IPS-18c (cell line): ENCODE measurements around the gene SLC18A2.
"Not testable (repeated sequence)": the region's sequence is repeated elsewhere in the genome, so short reads cannot be mapped to it uniquely, and the experiment has no call there.

Experiments
- H3K4me3 ChIP-seq: 2 replicates; pipeline ENCODE4 v1.7.0; 2013; ENCODE audit warnings: low read depth, mild to moderate bottlenecking, low read length, moderate library complexity; ENCODE audit not compliant: insufficient read depth
- H3K9me3 ChIP-seq: one replicate; pipeline ENCODE4 v1.6.1; 2013; ENCODE audit warnings: mild to moderate bottlenecking, low read length, moderate library complexity; ENCODE audit not compliant: control insufficient read depth, insufficient read depth

Gene SLC18A2

DNA sequence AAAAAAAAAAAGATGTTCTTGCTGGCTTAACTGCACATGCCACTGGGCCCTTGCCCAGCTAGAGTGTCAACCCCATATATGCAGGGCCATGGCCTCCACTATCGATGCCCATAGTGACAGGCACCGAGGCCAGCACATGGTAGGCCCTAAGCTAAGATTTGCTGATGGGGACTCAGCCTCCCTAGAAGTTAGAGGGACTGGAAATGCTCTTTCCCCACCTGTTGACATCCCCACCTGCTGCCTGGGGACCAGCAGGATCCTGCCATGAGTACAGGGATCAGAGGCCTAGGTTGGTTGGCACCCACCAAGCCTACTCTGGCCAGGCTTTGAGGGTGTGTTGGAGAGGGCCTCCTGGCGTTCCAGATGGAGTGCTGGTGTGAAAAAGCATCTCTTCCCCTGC is 16.0 kb upstream of the SLC18A2 start:
- H3K4me3 ChIP-seq = no peak overlapping the region
- no peaks in the 10 kb centered on the region for H3K9me3 ChIP-seq

DNA sequence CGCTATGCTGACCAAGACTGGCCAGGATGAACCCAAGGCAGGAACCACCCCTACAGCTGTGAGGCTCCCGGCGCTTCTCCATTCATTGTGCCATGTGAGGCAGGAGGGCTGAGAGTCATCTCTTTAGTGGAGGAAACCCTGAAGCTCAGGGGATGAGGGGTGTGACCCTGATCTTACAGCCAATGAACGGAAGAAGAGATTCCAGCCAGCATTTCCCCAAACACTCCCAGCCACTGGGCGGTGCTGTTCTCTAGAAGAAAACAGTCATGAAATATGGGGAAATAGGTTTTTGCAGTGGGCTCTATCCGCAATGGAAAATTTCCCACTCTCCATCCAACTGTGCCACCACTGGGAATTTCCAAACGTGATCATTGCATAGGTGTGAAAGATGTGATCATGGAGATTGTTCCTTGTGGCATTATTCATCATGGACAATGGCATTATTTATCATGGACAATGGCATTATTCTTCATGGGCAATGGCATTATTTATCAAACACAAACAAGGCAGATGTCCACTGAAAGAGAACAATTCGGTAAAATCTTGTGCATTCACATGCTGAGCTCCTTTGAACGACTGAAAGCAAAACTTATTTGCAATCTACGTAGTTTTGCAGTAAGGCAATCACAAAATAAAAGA is 14.0 kb upstream of the SLC18A2 start:
- Histone ChIP-seq H3K9me3 (peaks cover 2% of the 10 kb centered on the region), H3K4me3 (no peak overlapping the region)

DNA sequence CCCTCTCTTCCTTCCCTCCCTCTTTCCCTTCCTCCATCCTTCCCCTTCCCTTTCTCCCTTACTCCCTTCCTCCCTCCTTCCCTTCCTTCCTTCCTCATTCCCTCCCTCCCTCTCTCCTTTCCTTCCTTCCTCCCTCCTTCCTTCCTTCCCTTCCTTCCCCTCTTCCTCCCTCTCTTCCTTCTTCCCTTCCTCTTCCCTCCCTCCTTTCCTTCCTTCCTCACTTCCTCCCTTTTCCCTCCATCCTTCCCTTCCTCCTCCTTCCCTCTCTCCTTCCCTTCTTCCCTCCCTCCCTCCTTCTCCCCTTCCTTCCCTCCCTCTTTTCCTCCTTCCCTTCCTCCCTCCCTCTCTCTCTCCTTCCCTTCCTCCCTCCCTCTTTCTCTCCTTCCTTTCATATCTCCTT is 12.7 kb upstream of the SLC18A2 start:
- Histone ChIP-seq H3K4me3 (no peak overlapping the region), H3K9me3 (peaks cover 2% of the 10 kb centered on the region)

DNA sequence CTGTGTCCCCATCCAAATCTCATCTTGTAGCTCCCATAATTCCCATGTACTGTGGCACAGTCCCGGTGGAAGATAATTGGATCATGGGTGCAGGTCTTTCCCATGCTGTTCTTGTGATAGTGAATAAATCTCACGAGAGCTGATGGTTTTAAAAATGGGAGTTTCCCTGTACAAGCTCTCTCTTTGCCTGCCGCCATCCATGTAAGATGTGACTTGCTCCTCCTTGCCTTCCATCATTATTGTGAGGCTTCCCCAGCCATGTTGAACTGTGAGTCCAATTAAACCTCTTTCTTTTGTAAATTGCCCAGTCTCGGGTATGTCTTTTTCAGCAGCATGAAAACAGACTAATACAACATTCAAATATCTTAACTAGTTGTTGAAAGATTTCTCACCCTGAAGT is 10.8 kb upstream of the SLC18A2 start:
- H3K4me3 ChIP-seq, H3K9me3 ChIP-seq: not testable (repeated sequence)

DNA sequence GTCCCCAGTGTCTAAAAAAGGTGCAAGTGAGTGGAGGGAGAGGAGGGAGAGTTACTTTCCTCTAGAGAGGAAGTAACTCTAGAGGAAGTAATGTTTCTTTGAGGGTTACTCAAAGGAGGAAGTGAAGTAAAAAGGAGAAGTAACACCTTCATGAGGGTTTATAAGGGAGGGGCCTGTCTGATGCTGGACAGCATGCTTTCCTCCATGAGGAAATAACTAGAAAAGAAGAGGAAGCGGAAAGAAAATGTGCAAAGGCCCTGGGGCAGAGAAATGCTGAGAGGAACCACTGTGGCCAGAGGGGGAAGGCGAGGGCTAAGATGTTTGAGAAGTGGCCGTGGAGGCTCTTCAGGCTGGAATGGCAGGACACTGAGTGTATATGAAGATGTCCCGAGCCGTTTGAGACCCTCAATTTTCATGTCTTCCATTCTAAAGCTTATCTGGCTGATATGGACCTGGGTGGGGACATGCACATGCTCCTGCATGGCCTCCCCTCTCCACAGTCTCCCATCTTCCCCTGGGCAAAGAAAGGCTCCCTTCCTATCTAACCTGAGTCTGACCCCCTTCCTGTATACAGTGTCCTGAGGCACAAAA is 3.4 kb upstream of the SLC18A2 start:
- Histone ChIP-seq H3K9me3 (no peaks in the 10 kb centered on the region), H3K4me3 (no peak overlapping the region)

DNA sequence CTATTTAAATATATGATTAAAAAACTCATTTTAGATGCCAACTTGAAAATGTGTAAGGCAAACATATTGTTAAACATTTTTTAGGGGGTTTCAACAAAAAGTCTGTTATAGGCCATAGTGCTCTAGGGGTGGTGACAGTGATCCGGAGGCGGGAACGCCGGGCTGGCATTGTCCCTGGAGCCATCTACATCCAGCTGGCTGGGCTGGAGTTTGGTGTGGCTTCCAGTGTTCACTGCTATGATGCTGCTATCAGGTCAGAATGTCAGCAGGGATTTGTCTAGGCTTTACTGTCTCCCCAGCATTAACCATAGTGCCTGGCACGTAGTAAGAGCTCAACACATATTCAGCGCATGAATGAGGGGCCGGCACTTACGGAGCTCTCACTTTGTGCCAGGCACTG is 1.9 kb upstream of the SLC18A2 start:
- H3K4me3 ChIP-seq = no peak overlapping the region
- no peaks in the 10 kb centered on the region for H3K9me3 ChIP-seq

DNA sequence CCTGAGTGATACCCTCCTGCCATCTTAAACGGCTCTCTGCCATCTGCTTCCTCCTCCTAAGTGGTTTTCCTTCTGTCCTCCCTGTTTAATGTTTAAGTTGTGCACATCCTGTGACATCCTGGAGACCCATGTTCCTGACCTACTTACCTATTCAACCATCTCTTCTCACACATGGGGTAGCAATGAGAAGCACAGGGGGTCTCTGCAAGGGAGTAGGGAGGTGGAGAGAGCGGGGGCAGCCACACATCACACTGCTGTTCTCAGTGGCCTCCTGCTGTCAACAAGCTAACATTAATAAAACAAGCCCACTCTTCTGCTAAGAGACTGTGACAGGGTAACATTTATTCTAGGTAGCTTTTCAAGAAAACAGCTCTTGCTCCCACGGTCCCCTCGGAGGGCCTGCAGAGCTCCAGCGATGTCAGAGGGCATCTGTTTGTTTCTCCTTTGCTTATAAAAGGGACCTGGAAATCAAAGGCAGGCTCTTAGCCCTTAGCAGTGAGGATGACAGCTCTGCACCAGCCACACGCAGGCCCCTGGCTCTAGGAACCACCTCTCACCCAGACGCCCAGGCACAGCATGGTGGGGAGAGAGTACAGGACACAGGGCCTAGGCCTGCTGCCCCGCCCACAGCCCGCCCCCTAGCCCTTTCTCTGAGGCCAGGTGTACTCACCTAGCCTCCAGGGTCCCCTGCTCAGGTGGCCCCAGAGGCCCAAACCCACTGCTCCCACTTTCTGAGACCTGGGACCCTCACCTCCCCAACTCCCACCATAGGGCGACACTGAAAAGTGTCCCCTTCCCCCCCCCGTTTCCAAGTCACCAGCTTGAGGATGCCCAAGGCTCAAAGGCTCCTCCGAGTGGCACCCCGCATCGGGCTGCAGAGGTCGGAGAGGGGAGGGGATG is 943 bp upstream of the SLC18A2 start:
- H3K4me3 ChIP-seq = peak overlapping the region; percentile 81
- H3K9me3 ChIP-seq = no peaks in the 10 kb centered on the region

DNA sequence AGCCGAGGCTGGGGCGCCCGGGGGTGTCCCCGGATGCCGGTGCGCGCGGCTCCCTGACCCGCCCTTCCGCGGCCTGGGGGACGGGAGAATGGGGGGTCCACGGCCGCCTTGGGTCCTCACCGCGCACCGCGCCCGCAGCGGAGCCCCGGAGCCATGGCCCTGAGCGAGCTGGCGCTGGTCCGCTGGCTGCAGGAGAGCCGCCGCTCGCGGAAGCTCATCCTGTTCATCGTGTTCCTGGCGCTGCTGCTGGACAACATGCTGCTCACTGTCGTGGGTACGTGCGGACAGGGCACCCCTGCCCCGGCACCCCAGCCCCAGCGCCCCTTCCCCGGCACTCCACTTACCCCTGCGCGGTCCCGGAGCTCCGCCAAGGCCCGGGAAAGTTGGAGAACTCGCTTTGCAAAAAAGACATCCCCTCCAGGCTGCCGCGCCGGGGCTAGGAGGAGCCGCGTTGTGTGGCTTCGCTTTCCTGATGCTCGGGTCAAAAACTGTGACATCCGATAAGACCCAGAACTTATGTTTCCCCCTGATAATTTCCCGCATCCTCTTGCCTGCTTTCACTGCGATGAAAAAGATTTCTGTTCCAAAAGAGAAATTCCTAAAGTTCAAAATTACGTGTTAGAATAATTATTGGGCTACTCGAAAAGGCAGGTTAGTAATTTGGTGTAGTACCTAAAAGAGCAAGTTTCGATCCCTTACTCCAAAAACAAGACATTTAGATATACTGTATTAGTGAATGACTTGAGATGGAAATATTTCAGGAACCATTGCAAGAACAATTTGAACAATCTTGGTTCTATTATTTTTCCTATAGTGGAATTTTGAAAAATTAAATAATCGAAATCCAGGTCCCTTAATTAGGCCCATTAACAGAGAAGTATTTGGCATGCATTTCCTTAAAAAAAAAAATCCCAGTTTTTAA is 888 bp downstream of the SLC18A2 start:
- Histone ChIP-seq H3K9me3 (no peaks in the 10 kb centered on the region), H3K4me3 (peak overlapping the region; percentile 81; the same call in 1 of the 2 replicates)

DNA sequence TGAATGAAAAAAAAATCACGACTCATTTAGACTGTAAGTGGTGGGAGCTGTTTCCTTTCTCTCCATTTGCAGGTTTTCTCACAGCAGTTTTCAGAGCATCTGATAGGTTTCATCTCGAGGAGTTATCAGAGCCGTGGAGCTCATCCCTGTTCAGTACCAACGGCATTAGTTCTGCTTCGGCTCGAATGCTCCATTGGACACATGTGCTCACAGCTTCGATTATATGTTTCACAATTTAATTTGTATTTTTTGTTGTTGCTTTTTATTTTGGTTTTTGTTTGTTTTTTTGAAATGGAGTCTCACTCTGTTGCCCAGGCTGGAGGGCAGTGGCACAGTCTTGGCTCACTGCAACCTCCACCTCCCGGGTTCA is 1.5 kb downstream of the SLC18A2 start:
- H3K4me3 ChIP-seq = no peak overlapping the region
- no peaks in the 10 kb centered on the region for H3K9me3 ChIP-seq

DNA sequence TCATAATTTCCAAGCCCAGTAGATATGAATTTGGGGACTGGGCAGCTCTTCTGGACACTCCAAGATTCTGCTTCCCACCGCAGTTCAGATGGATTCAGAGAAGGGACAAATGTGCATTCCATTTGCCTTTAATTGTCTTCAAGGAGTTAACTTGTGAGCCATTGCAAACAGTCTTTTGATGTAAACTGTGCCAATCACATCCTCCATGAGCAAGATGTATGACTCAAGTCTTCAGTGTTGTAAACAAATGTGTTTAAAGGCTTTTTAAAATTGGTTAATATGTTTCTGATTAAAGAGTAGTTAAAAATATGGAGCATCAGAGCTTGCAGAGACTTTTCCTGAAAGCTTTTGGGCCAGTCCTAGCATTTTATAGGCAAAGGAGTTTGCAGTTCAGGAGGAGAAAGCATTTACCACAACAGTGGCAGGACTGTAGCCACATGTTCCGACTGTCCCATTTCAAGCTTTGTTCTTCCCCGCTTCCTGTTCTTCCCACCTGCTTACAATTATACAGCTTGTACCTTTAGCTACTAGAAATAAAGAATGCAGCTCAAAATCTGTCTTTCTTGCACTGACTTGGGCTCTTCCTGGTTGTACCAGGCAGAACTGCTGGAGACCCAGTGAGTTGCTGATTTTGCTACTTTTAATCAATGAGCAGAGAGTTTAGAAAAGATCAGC is 6.2 kb downstream of the SLC18A2 start:
- Histone ChIP-seq H3K4me3 (no peak overlapping the region), H3K9me3 (no peaks in the 10 kb centered on the region)

DNA sequence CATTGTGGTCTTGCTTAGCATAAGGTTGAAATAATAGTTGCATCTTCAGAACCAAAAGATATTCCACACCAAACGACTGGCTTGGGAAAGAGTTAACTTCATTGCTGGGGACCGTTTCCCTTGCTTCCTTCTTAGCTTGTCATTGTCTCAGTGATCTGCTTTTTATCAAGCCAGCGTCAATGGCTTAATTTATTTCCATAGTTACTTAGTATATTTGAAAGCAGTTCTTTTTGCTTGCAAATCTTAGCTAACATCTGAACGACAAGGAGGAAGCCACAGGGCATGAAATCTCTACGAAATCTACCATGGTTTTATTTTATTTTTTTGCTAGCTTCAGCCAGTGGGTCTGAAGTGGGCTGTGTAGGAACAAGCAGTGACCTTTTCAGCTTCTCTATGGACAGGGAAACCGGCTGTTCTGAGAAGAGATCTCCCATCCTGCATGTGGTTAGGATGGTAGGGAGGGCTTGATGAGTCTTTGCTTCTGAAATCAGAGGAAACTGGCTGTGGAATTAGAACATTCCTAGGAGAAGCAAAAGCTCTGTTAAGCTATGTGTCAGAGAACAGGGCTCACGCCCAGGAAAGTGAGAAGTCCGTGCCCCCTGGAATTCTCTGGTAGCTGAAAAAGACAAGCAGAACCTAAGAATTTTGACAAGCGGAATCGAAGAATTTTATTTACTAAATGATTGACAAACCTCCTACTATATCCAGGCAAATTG is 8.0 kb downstream of the SLC18A2 start:
- H3K4me3 ChIP-seq = no peak overlapping the region
- H3K9me3 ChIP-seq = no peaks in the 10 kb centered on the region

DNA sequence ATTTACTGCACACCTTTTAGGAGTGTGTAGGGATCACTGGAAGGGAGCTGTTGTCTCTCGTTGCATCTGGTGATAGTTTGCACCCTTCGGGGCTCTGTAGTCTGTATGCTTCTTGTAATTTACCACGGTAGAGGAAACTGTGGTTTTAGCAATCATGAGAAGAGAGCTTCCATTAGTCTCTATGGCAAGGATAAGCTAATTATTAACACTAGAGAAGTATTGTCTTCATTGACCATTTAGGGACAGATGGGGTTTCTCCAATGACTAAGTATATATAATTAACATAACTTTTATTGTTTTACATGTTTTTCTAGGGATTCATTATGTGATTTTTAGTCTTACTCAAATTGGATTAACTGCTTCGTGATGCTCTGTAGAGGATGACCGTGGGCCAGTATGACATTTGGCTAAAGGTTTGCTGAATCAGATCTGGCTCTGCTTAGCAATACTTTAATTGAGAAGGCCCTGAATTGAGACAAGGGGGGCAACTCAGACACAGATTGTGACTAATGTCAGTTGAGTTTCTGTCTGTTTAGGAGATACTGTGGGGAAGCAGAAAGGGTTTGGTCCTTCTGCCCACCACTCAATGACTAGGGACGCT is 8.7 kb downstream of the SLC18A2 start:
- Histone ChIP-seq H3K9me3 (no peaks in the 10 kb centered on the region), H3K4me3 (no peak overlapping the region)

DNA sequence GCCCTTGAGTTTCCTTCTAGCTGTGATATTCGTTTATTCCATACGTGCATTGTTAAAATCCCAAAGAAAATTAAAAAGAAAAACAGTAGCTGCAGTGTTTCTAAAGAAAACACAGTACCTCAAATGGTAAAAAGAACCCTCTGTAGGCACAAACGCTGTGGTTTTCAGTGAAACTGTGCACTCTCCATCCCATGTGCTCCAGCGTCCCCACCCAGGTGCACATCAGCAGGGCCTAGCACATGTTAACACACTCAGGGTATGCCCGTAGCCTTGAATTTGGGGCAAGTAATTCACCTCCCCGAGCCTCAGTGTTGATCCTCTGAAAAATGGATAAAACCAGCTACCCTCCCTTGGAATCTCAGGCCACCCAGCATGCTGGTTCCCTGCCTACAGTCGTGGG is 9.5 kb downstream of the SLC18A2 start:
- Histone ChIP-seq H3K4me3 (no peak overlapping the region), H3K9me3 (no peaks in the 10 kb centered on the region)

DNA sequence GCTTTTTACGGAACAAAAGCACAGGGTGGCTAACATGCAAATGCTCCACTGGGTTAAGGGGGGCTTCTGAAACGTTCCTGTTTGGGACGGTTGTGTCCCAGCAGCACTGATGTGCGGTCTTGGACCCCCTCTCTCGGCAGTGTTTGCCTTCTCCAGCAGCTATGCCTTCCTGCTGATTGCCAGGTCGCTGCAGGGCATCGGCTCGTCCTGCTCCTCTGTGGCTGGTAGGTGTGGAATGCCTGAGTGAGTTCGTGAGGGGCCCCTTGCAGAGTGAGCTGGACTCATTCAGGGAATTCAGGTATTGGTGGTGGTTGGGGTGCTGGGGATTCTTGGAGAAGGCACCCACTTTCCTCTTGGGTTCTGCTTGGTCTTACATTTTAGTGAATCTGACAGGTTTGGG is 13.0 kb downstream of the SLC18A2 start:
- Histone ChIP-seq H3K9me3 (no peaks in the 10 kb centered on the region), H3K4me3 (no peak overlapping the region)

DNA sequence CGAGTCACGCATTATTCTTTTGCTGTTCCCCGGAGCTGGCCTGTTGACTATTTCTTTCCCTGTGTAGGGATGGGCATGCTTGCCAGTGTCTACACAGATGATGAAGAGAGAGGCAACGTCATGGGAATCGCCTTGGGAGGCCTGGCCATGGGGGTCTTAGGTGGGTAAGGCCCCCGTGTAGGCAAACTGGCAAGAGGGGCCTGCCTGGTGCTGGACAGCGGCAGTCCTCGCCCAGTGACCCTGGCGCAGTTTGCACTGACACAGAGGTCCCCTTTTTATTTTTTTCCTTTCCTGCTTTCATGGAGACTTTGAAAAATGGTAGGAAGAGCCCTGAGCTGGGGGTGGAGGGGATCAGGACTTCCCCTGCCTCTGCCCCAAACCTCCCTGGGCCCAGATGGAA is 13.4 kb downstream of the SLC18A2 start:
- Histone ChIP-seq H3K4me3 (no peak overlapping the region), H3K9me3 (no peaks in the 10 kb centered on the region)
